ENCODE results near the gene ISL2.

DNA sequence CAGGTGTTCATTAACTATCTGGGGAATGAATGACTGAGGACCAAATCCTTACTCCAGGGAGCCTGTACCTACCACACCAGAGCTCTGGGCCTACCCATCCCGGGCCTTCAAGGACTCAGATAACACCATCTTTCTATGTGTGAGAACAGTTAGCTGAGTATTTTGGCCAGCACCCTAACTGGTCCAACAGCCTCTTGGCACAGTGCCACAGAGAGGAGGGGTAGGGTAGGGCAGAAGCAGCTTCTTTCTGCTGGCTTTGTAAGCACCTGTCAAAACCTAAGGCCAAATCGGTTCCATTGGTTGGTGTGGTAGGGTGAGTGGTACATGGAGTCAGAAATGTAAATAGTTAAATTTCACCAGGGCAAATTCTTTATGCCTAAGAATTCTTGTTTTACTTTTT is 26.7 kb downstream of the ISL2 start:
- TF ChIP-seq, protein P1, sequence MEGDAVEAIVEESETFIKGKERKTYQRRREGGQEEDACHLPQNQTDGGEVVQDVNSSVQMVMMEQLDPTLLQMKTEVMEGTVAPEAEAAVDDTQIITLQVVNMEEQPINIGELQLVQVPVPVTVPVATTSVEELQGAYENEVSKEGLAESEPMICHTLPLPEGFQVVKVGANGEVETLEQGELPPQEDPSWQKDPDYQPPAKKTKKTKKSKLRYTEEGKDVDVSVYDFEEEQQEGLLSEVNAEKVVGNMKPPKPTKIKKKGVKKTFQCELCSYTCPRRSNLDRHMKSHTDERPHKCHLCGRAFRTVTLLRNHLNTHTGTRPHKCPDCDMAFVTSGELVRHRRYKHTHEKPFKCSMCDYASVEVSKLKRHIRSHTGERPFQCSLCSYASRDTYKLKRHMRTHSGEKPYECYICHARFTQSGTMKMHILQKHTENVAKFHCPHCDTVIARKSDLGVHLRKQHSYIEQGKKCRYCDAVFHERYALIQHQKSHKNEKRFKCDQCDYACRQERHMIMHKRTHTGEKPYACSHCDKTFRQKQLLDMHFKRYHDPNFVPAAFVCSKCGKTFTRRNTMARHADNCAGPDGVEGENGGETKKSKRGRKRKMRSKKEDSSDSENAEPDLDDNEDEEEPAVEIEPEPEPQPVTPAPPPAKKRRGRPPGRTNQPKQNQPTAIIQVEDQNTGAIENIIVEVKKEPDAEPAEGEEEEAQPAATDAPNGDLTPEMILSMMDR (conservative IDR thresholded peaks at IDR 0.05 in 1 of 2, IDR thresholded peaks at IDR 0.05 in 1 of 2; ENCODE audit: extremely low read depth in 1 of 2, insufficient read depth in 1 of 2, low read depth in 1 of 2, low read length in 2 of 2): no peak
- no peak for TF ChIP-seq EZH2 (IDR thresholded peaks at IDR 0.05; ENCODE audit: borderline replicate concordance, low read length)

Measured in mammary epithelial cell (primary cell).